Neutrophil (primary cell): Measurements from ENCODE around the gene KIF1B.
"Not testable (repeated sequence)": the region's sequence is repeated elsewhere in the genome, so short reads cannot be mapped to it uniquely, and the experiment has no call there.

Source experiments
- H3K27ac ChIP-seq: fragments of 200-600 bp; sonication (generic); 2 replicates; pipeline ENCODE4 v1.5.1; 2016; ENCODE audit warnings: mild to moderate bottlenecking, moderate library complexity
- H3K27me3 ChIP-seq: fragments of 200-600 bp; sonication (generic); 2 replicates; pipeline ENCODE4 v1.6.0; 2016; ENCODE audit warnings: mild to moderate bottlenecking
- H3K36me3 ChIP-seq: fragments of 200-600 bp; sonication (generic); 2 replicates; pipeline ENCODE4 v1.5.1; 2017
- H3K4me1 ChIP-seq, 2 experiments: fragments of 200-600 bp in 1 of 2; sonication (generic) in 1 of 2; 1 replicate in 1 of 2; 2 replicates in 1 of 2; pipeline versions ENCODE4 v1.5.1 to v1.6.1; 2013 to 2016; ENCODE audit warnings: low read depth in 1 of 2, low read length in 1 of 2, mild to moderate bottlenecking in 1 of 2, moderate library complexity in 1 of 2; ENCODE audit not compliant: control insufficient read depth in 1 of 2, insufficient read depth in 1 of 2
- H3K4me3 ChIP-seq, 2 experiments: fragments of 200-600 bp in 1 of 2; sonication (generic) in 1 of 2; 1 replicate in 1 of 2; 2 replicates in 1 of 2; pipeline ENCODE4 v1.5.1; 2013 to 2016; ENCODE audit warnings: low read depth in 1 of 2, low read length in 1 of 2, mild to moderate bottlenecking in 1 of 2, moderate library complexity in 1 of 2
- H3K9me3 ChIP-seq: fragments of 200-600 bp; sonication (generic); 2 replicates; pipeline ENCODE4 v1.5.1; 2016
- TF ChIP-seq, protein P1 (sequence below): fragments of 200-600 bp; sonication (generic); IDR thresholded peaks from 2 replicates; pipeline ENCODE4 v1.5.1; 2016; ENCODE audit warnings: antibody characterized with exemption

KIF1B gene

DNA sequence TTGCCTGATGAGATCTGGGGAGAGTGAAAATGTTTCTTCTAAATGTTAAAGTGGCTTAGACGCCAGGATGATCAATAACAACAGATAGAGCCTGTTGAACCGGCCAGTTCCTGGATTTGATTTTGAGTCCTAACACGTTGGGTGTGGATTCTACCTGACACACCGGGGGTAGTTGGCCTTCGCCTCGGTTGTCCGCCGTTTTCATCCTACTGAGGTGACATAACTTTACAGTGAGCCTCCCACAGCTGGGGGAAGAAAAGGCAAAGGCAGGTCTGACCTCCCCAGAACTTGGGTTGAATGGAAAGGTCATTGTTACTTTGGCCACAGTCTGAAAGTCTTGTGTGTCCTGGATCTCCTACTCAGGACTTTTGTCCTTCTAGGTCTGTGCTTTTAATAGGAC, 189.6 kb downstream of the KIF1B start:
- Histone ChIP-seq H3K27ac (peak overlapping the region; percentile 96), H3K4me1 (peaks cover 60 to 65% of the 10 kb centered on the region in 2 experiments), H3K9me3 (no peaks in the 10 kb centered on the region), H3K36me3 (peaks cover 43% of the 10 kb centered on the region), H3K4me3 (peak overlapping the region; percentile 92 to 100), H3K27me3 (no peaks in the 10 kb centered on the region)
- TF ChIP-seq, protein P1, sequence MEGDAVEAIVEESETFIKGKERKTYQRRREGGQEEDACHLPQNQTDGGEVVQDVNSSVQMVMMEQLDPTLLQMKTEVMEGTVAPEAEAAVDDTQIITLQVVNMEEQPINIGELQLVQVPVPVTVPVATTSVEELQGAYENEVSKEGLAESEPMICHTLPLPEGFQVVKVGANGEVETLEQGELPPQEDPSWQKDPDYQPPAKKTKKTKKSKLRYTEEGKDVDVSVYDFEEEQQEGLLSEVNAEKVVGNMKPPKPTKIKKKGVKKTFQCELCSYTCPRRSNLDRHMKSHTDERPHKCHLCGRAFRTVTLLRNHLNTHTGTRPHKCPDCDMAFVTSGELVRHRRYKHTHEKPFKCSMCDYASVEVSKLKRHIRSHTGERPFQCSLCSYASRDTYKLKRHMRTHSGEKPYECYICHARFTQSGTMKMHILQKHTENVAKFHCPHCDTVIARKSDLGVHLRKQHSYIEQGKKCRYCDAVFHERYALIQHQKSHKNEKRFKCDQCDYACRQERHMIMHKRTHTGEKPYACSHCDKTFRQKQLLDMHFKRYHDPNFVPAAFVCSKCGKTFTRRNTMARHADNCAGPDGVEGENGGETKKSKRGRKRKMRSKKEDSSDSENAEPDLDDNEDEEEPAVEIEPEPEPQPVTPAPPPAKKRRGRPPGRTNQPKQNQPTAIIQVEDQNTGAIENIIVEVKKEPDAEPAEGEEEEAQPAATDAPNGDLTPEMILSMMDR: no peak

DNA sequence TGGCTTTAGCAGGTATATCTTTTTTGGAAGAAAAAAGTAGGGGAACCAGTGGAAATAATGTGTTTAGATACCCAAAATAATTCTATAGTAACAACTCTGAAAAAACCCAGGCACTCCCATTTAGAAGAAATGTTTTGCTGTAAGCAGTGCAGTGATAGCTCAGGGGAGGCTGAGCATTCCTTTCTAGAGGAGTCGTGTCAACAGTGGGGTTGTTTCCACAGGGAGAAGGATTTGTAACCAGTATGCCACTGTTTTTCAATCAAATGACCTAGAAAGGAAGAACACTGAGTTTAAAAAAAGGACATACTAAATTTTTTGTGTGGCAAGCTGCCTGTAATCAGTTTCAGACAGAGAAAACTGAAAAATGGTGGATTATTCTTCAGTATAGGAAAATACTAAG, 190.9 kb downstream of the KIF1B start:
- H3K9me3 ChIP-seq: no peaks in the 10 kb centered on the region
- TF ChIP-seq, protein P1: no peak
- H3K27me3 ChIP-seq: no peaks in the 10 kb centered on the region
- H3K36me3 ChIP-seq: peaks cover 56% of the 10 kb centered on the region
- peak overlapping the region; percentile 96 for H3K27ac ChIP-seq
- peak overlapping the region; percentile 92 to 100 for H3K4me3 ChIP-seq
- peaks cover 51 to 67% of the 10 kb centered on the region in 2 experiments for H3K4me1 ChIP-seq

DNA sequence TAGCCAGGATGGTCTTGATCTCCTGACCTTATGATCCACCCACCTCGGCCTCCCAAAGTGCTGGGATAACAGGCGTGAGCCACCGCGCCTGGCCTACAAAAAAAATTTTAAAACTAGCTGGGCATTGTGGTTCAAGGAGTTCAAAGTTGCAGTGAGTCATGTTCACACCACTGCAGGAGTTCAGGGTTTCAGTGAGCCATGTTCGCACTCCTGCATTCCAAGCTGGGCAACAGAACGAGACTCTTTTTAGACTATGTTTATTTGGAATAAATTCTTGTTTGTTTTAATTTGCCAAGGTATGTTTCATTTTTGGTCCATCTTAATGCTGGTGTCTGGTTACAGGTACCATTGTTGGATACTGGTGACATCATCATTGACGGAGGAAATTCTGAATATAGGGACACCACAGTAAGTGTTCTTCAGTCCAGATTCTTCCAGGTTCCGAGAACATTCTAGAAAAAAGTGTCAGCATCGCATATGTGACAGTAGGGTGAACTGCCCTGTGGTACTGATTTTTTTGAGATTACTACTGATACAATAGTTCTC, 192.4 kb downstream of the KIF1B start:
- TF ChIP-seq, protein P1: no peak
- Histone ChIP-seq H3K27me3 (no peaks in the 10 kb centered on the region), H3K9me3 (no peaks in the 10 kb centered on the region), H3K36me3 (peaks cover 71% of the 10 kb centered on the region), H3K4me1 (peaks cover 45 to 67% of the 10 kb centered on the region in 2 experiments), H3K27ac (peak overlapping the region; percentile 96), H3K4me3 (no peak overlapping the region)

DNA sequence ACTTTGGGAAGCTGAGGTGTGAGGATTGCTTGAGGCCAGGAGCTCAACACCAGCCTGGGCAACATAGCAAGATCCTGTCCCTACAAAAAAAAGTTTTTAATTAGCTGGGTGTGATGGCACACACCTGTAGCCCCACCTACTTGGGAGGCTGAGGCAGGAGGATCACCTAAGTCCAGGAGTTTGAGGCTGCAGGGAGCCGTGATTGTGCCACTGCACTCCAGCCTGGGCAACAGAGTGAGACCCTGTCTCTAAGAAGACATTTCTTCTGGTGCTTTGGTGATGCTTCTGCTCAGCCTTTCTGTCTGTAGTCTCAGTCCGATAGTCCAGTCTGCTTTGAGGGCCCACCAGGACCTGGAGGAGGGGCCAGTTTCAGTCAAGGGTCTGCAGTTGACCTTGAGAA, 196.8 kb downstream of the KIF1B start:
- Histone ChIP-seq H3K27ac (peak overlapping the region; percentile 98), H3K4me3 (no peak overlapping the region), H3K9me3 (no peaks in the 10 kb centered on the region), H3K27me3 (no peaks in the 10 kb centered on the region), H3K4me1 (peaks cover 49 to 73% of the 10 kb centered on the region in 2 experiments), H3K36me3 (peaks cover 100% of the 10 kb centered on the region)
- TF ChIP-seq, protein P1: no peak

DNA sequence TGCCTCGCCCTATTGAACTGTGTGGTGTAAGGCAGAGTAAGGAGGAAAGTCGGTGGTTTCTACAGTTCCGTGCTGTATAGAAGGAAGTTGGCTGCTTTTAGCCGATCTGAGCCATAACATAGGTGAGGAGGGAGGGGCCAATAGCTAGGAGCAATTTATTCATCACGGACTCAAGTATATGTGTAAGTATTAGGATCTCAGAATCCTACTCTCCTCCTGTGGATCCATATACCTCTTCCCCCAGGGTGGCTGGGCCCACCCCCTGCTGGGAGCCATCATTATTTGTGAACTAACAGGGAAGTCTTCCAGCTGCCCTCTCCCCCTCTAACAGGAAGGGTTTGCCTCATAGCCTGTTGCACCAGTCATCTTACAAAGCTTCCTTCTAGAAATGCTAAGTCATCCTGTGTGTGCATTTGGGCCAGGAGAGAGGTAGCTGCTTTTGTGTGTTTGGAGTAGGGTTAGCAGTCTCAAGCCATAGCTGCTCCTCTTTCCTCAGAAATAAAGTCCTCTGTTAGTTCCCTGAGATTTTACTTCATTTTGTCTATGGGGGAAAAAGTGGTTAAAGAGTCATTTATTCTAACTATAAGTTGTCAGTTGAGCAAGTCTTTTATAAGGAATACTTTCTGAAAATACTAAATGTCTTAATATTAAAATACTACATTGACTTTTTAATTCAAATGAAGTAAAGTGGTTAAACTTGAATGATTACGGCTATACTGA, 205.0 kb downstream of the KIF1B start:
- TF ChIP-seq, protein P1: peak; percentile 53
- H3K27me3 ChIP-seq: no peaks in the 10 kb centered on the region
- H3K9me3 ChIP-seq: no peaks in the 10 kb centered on the region
- peaks cover 85% of the 10 kb centered on the region for H3K36me3 ChIP-seq
- peaks cover 55 to 64% of the 10 kb centered on the region in 2 experiments for H3K4me1 ChIP-seq
- H3K27ac ChIP-seq: peak overlapping the region; percentile 98
- peak overlapping the region; percentile 56 to 60 for H3K4me3 ChIP-seq

DNA sequence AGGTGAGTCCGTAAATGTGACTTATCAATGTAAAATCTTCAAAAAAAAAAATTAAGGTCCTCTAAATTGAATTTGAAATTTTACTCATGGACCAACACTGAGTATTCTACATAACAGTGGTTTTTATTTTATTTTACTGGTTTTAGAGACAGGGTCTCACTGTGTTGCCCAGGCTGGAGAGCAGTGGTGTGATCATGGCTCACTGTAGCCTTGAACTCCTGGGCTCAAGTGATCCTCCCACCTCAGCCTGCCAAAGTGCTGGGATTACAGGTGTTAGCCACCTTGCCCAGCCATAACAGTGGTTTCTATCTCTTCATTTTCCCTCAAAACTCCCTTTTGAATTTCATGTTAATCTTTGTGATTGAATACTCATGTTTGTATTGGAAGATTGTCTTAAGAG, 205.6 kb downstream of the KIF1B start:
- H3K27ac ChIP-seq: peak overlapping the region; percentile 98

DNA sequence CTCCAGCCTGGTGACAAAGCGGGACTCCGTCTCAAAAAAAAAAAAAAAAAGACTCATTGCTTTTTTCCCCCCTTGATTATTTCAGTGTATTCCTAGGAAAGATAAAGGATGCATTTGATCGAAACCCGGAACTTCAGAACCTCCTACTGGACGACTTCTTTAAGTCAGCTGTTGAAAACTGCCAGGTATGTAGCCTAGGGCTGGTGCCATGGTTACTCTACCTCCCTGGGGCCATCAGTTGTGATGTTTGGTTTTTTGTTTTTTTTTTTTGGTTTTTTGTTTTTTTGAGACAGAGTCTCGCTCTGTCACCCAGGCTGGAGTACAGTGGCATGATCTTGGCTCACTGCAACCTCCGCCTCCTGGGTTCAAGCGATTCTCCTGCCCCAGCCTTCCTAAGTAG, 208.4 kb downstream of the KIF1B start:
- peaks cover 35 to 39% of the 10 kb centered on the region in 2 experiments for H3K4me1 ChIP-seq
- H3K4me3 ChIP-seq, H3K27me3 ChIP-seq, H3K9me3 ChIP-seq: not testable (repeated sequence)
- H3K27ac ChIP-seq: peak overlapping the region; percentile 98
- peaks cover 85% of the 10 kb centered on the region for H3K36me3 ChIP-seq

More for the DNA sequence above, 205.6 kb downstream of the KIF1B start:
- Histone ChIP-seq H3K4me1 (peaks cover 55 to 62% of the 10 kb centered on the region in 2 experiments), H3K4me3 (peak overlapping the region; percentile 56 to 60), H3K36me3 (peaks cover 85% of the 10 kb centered on the region)
- H3K9me3 ChIP-seq, H3K27me3 ChIP-seq: not testable (repeated sequence)
